ENCODE data around the gene MYO1E.

Gene MYO1E

DNA sequence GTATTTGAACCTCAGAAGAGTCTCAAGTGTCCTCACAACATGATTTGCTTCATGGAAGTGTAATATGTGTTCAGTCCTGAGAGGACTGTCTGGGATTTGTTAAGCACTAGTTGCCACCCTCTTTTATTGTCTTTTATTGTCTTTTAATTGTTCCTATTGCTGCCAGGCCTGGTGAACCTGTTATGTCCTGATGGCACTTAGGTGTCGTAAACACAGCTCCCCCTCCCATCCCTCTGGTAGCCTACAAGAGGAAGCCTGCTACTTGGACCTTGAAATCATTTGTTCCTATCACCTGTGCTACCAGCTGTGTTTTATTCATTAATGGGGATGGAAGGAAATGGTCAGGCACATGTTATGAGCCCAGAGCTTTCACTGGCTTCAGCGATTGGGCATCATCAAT lies 248.4 kb downstream of the MYO1E start:
- H3K4me3 ChIP-seq (replicated peaks; ENCODE audit: low read depth, low read length): no peak overlapping the region
- DNase-seq (ENCODE audit: low read depth): no peak
- TF ChIP-seq, protein P1, sequence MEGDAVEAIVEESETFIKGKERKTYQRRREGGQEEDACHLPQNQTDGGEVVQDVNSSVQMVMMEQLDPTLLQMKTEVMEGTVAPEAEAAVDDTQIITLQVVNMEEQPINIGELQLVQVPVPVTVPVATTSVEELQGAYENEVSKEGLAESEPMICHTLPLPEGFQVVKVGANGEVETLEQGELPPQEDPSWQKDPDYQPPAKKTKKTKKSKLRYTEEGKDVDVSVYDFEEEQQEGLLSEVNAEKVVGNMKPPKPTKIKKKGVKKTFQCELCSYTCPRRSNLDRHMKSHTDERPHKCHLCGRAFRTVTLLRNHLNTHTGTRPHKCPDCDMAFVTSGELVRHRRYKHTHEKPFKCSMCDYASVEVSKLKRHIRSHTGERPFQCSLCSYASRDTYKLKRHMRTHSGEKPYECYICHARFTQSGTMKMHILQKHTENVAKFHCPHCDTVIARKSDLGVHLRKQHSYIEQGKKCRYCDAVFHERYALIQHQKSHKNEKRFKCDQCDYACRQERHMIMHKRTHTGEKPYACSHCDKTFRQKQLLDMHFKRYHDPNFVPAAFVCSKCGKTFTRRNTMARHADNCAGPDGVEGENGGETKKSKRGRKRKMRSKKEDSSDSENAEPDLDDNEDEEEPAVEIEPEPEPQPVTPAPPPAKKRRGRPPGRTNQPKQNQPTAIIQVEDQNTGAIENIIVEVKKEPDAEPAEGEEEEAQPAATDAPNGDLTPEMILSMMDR (IDR thresholded peaks at IDR 0.05; ENCODE audit: low read length, missing control alignments): no peak

GRCh38 chr15:59120937-59121336 lies 251.7 kb downstream of the MYO1E start:
- DNase-seq (ENCODE audit: low read depth): no peak
- no peak overlapping the region for H3K4me3 ChIP-seq (replicated peaks; ENCODE audit: low read depth, low read length)
- TF ChIP-seq, protein P1 (IDR thresholded peaks at IDR 0.05; ENCODE audit: low read length, missing control alignments): no peak

GRCh38 chr15:59119625-59120024 lies 253.0 kb downstream of the MYO1E start:
- DNase-seq (ENCODE audit: low read depth): no peak
- H3K4me3 ChIP-seq (replicated peaks; ENCODE audit: low read depth, low read length): no peak overlapping the region
- TF ChIP-seq, protein P1 (IDR thresholded peaks at IDR 0.05; ENCODE audit: low read length, missing control alignments): no peak

DNA sequence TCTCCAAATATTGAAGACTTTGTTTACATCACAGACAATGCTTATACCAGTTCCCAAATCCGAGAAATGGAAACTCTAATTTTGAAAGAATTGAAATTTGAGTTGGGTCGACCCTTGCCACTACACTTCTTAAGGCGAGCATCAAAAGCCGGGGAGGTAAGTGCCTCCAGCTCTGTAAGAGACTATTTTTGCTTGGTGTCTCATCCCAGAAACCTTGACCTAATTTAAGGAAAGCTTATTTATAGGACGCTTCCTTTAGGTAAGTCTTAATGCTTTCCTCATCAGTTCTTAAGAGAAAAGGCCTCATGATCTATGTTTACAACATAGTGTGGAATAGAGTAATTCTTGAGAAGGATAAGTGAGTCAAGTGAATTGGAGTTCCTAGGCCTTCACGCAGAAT lies 255.9 kb downstream of the MYO1E start:
- DNase-seq (ENCODE audit: low read depth): no peak
- no peak overlapping the region for H3K4me3 ChIP-seq (replicated peaks; ENCODE audit: low read depth, low read length)
- TF ChIP-seq, protein P1 (IDR thresholded peaks at IDR 0.05; ENCODE audit: low read length, missing control alignments): no peak

- DNase-seq (ENCODE audit: low read depth): no peak
- no peak overlapping the region for H3K4me3 ChIP-seq (replicated peaks; ENCODE audit: low read depth, low read length)
- TF ChIP-seq, protein P1 (IDR thresholded peaks at IDR 0.05; ENCODE audit: low read length, missing control alignments): no peak
Measured at GRCh38 chr15:59116141-59116540, 256.5 kb downstream of the MYO1E start.

DNA sequence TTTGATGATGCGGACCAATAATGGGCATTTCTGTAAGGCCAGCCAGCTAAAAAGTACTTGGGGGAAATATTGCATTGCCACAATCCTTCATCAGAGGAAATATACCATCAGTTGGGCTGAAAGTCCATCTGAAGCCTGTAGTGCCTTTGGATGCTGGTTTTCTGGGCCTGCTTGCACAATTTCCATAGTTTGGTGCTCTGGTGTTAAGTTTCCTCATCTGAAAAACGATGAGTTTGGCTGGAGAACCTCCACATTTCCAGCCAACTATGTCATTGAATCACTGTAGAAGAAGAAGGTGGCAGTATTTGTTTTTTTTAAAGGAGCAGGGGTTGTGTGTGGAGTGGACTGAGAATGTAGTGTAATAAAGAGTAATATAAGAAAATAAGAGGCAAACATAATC lies 257.6 kb downstream of the MYO1E start:
- DNase-seq (ENCODE audit: low read depth): no peak
- TF ChIP-seq, protein P1 (IDR thresholded peaks at IDR 0.05; ENCODE audit: low read length, missing control alignments): no peak
- no peak overlapping the region for H3K4me3 ChIP-seq (replicated peaks; ENCODE audit: low read depth, low read length)

DNA sequence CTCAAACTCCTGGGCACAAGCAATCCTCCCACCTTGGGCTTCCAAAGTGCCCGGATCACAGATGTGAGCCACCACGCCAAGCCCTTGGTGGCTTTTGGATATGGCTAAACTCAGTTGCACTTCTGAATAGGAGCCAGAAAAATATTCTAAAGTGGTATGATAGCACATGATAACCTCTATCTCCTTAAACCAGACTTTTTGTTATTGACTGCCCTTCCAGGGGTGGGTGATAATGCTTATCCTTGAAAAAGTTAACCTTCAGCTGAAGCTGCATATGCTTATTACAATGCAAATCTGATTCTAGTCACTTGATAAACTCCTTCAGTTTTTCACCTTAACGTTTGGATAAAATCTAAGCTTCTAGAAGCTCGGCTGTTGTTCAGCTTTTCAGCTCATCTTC lies 261.4 kb downstream of the MYO1E start:
- DNase-seq (ENCODE audit: low read depth): no peak
- TF ChIP-seq, protein P1 (IDR thresholded peaks at IDR 0.05; ENCODE audit: low read length, missing control alignments): no peak
- no peak overlapping the region for H3K4me3 ChIP-seq (replicated peaks; ENCODE audit: low read depth, low read length)
